ENCODE data around the gene TAB2. TPM values are rescaled to one million over a fixed set of nuclear protein-coding genes. Genes with fewer than 3 reads are reported as not detected.

The TAB2 gene
- total and polyA plus RNA-seq, 7 donors: 33.4 to 149 (median 100) TPM

DNA sequence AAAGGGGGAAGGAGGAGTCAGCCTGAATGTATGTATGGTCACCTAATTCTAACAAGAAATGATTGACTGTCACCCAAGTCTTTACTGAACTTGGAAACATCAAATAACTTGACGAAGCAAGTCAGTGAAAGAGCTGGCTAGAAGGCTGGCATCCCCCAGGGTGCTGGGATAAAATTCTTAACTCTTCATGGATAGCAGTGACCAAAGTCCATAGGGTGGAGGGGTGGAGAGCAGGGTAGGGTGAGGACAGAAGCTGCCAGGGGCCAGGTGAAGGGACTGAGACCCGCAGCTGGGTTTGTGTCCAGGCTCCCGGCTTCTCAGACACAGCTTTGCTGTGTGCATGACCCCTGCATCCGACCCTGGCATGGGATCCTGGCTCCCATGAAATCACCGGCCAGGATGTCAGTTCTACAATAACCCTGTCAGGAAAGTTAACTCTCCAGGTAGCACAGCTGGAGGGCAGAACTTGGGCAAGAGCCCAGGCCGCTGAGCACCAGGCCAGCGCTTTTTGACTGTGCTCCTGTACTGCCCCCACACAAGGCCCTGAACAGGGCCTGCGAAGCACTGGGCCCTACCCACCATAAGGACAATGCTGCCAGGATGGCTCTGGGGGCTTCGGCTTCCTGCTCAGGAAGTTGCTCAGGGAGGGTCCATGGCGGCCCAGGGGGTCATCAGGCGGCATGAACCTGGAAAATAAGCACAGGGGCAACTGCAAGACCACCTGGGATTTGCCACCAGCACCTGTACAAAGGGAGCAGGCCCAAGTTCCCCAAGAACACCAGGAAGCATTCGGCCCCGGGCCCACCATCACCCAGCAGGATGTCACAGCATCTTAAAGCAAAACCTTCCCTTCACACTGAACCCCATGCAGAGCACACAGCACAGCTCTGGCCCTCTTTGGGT, 134.8 kb downstream of the TAB2 start:
- Histone ChIP-seq H3K36me3 (no peaks in the 10 kb centered on the region), H3K4me3 (no peak overlapping the region), H3K27me3 (no peaks in the 10 kb centered on the region), H3K4me1 (peaks cover 0 to 43% (median 39%) of the 10 kb centered on the region in 4 donors), H3K27ac (no peak overlapping the region), H3K9me3 (no peaks in the 10 kb centered on the region)
- intact Hi-C loops (cut with DNase I): loop anchor here (5.0 kb wide), 1 partner anchor 65 kb away; no protein-coding TSS in a partner anchor
- TF ChIP-seq POLR2A (IDR thresholded peaks at IDR 0.05) (no peak), POLR2AphosphoS5 (IDR thresholded peaks at IDR 0.05) (no peak), EP300 (IDR thresholded peaks at IDR 0.05) (no peak), CTCF (IDR thresholded peaks at IDR 0.05) (no peak)
- WGBS, 2 donors: 61 to 91% methylated on average over 13 of the region's 13 CpGs
- no peak for DNase-seq

DNA sequence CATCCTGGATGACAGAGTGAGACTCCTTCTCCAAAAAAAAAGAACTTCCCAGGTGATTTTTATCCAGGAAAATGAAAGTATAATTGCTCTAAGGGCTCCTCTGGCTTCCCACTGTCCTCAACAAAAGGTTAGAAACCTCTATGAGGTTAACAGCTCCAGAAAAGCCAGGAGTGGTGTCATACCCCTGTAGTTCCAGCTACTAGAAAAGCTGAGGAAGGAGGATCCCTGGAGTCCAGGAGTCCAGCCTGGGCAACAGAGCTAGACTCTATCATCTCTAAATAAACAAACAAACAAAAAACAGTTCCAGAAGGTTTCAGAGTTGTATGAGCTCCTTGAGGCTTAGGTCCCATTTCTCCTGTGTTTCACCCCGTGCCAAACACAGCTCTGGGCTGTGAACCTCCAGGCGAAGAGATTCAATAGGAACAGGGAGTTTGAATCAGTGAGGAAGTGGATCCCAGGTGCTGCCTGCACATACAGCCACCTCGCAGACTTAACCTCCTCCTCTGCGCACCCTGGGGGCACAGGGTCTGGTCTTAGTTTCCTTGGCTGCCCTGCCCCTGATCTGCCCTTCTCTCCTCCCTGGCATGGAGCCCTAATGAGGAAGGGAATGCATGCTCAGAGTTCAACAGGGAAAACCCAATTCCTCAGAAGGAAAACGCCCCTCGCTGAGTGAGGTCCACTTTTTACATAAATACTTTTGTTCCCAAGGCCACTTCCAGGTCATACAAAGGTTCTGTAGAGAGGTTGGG, 136.3 kb downstream of the TAB2 start:
- H3K4me3 ChIP-seq: no peak overlapping the region

GRCh38 chr6:149454346-149454848, 136.9 kb downstream of the TAB2 start:
- intact Hi-C loops (cut with DNase I): loop anchor here (5.0 kb wide), 1 partner anchor 63 kb away; no protein-coding TSS in a partner anchor
- DNase-seq: peak; percentile 98
- Histone ChIP-seq H3K27ac (peak overlapping the region; percentile 67 to 78 (median 70)), H3K4me3 (peak overlapping the region in 1 of 4 donors; percentile 3), H3K27me3 (no peaks in the 10 kb centered on the region), H3K4me1 (peaks cover 0 to 48% (median 39%) of the 10 kb centered on the region in 4 donors), H3K9me3 (no peaks in the 10 kb centered on the region), H3K36me3 (no peaks in the 10 kb centered on the region)
- TF ChIP-seq EP300 (IDR thresholded peaks at IDR 0.05): peak in 2 of 4 donors; percentile 54 to 58
- TF ChIP-seq CTCF (IDR thresholded peaks at IDR 0.05): no peak
- TF ChIP-seq POLR2AphosphoS5 (IDR thresholded peaks at IDR 0.05): peak; percentile 43 to 76 (median 73)
- 10 to 33% methylated on average over 15 of the region's 15 CpGs for WGBS, 2 donors

More for the DNA sequence above, 136.3 kb downstream of the TAB2 start:
- 54 to 71% methylated on average over 6 of the region's 6 CpGs for WGBS, 2 donors
- Histone ChIP-seq H3K4me1 (peaks cover 0 to 48% (median 39%) of the 10 kb centered on the region in 4 donors), H3K9me3 (no peaks in the 10 kb centered on the region), H3K27me3 (no peaks in the 10 kb centered on the region), H3K27ac (peak overlapping the region; percentile 67 to 78 (median 70)), H3K36me3 (no peaks in the 10 kb centered on the region)
- no peak for DNase-seq
- TF ChIP-seq POLR2A (IDR thresholded peaks at IDR 0.05): no peak
- TF ChIP-seq EP300 (IDR thresholded peaks at IDR 0.05): no peak
- no peak for TF ChIP-seq POLR2AphosphoS5 (IDR thresholded peaks at IDR 0.05)
- no peak for TF ChIP-seq CTCF (IDR thresholded peaks at IDR 0.05)
- intact Hi-C loops (cut with DNase I): loop anchor here (5.0 kb wide), 1 partner anchor 64 kb away; no protein-coding TSS in a partner anchor

DNA sequence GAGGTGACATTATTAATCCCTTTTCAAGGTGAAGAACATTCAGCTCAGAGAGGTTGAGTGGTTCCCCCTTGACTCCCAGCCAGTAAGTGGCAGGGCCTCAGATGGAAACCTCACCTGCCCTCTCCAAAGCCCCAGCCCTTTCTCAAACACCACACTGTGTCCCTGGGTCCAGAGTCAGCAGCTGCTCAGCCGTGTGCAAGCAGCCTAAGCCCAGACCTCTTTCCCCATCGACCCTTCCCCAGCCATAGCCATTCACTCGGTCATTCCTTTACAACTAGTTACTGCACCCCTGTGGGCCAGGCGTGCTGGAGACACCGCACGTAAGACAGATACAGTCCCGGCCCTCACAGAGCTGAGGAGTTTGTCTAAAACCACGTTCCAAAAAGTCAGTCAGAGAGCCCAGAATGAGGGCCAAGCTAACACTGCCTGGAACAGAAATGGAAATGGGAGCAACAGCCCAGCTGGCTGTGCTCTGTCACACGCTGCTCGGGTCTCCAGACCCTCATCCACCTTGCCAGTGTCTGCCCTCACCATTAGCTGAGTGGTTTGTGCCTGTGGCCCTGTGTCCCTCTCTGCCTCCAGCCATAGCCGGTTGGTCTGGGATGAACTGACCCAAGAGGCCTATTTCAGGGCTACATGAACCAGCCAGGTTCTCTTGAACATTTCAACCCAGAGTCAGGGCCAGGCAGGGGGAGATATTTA, 137.7 kb downstream of the TAB2 start:
- WGBS, 2 donors: 84 to 86% methylated on average over 11 of the region's 11 CpGs
- peaks cover 0 to 48% (median 39%) of the 10 kb centered on the region in 4 donors for H3K4me1 ChIP-seq
- no peak for TF ChIP-seq EP300 (IDR thresholded peaks at IDR 0.05)
- TF ChIP-seq POLR2A (IDR thresholded peaks at IDR 0.05): no peak
- TF ChIP-seq POLR2AphosphoS5 (IDR thresholded peaks at IDR 0.05): no peak
- no peak for TF ChIP-seq CTCF (IDR thresholded peaks at IDR 0.05)
- no peaks in the 10 kb centered on the region for H3K36me3 ChIP-seq
- no peak for DNase-seq
- H3K4me3 ChIP-seq: no peak overlapping the region
- H3K9me3 ChIP-seq: no peaks in the 10 kb centered on the region
- no peaks in the 10 kb centered on the region for H3K27me3 ChIP-seq
- peak overlapping the region; percentile 67 to 78 (median 70) for H3K27ac ChIP-seq
- intact Hi-C loops (cut with DNase I): no loop called here
